IPS-NIHi11 (cell line): ENCODE results near the gene KPNA2.
A peak's percentile ranks its signal among the peaks of the same experiment; 100 is the strongest.
"Not testable (repeated sequence)": the region's sequence is repeated elsewhere in the genome, so short reads cannot be mapped to it uniquely, and the experiment has no call there.

ENCODE experiments used
- DNase-seq: peaks from one replicate; pipeline ENCODE4 v3.0.0; 2012; ENCODE audit warnings: mixed read lengths, low spot score

The KPNA2 gene

DNA sequence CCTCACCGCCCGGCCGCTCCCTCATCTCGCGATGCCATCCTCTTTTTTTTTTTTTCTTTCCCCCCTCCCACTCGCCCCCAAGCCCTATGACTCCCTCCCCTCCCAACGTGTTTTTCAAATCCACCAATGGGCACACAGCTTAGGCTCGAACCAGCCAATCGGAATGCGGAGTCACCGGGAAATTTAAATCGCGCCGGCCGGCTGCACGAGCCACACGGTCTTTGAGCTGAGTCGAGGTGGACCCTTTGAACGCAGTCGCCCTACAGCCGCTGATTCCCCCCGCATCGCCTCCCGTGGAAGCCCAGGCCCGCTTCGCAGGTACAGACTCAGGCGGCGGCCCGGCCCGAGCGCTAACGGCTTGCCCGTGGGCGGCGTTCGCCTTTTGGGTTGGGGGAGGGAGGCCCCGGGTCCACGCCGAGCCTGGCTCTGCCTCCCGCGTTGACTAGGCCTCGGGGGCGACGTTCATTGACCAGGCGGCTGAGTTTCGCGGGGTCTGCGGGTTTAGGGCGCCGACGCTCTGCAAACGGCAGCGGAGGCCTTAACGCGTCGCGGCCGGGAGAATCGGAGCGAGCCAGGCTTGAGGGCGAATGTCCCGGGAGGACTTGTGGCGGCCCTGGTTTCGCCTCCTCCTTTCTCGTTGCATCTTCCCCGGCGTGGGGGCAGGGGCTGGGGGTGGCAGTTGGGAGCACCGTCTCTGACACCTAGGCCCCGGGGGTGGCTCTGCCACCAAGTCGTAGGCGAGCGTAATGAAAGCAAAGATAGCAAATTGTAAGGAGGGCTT, at the start of gene KPNA2:
TSS of gene KPNA2 (plus strand) at position 213 of the 781 bp plus-strand sequence. CDS start 1,398 bp downstream, outside the sequence.
- DNase-seq = peak; percentile 93

DNA sequence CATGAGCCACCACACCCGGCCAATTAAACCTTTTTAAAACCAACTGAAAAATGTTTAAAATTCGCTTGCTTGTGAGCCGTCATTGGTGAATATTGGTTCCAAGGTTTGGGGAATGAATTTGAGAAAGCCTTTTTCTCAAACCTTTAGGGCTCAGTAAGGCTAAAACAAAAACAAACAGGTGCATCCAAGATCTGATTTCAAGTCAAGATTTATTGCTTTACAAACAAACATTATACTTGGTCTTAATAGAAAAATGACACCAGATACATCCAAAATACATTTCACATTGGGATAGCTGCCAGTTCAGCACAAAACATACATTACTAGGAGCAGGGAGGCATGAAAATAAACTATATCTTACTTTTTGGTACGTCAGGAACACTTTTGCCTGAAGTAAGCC, 44.6 kb upstream of the KPNA2 start:
- DNase-seq = no peak

DNA sequence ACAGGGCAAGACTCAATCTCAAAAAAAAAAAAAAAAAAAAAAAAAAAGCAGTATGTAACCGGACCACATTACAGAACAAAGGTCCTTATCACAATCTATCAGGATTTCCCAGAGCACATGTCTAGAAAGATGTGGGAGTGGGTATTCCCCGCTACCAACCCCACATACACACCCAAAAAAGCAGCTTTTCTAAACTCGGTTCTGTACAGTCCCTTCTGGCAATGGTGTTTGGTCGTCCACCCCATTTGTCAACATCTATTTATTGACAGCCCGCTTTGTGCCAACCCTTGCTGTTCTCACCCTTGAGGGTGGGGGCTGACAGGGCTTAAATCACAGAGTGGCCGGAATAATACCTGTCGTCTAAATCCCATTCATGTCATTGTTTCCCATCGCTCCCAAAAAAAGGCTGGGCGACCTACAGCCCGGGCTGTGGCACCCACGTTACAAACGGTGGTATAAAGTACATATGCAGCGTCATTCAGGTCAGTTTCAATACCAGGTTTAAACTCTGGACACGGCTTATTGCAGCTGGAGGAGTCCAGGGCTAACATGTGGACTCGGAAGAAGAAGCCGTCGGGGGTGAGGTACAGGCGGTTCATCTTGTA, 42.9 kb upstream of the KPNA2 start:
- DNase-seq = no peak

DNA sequence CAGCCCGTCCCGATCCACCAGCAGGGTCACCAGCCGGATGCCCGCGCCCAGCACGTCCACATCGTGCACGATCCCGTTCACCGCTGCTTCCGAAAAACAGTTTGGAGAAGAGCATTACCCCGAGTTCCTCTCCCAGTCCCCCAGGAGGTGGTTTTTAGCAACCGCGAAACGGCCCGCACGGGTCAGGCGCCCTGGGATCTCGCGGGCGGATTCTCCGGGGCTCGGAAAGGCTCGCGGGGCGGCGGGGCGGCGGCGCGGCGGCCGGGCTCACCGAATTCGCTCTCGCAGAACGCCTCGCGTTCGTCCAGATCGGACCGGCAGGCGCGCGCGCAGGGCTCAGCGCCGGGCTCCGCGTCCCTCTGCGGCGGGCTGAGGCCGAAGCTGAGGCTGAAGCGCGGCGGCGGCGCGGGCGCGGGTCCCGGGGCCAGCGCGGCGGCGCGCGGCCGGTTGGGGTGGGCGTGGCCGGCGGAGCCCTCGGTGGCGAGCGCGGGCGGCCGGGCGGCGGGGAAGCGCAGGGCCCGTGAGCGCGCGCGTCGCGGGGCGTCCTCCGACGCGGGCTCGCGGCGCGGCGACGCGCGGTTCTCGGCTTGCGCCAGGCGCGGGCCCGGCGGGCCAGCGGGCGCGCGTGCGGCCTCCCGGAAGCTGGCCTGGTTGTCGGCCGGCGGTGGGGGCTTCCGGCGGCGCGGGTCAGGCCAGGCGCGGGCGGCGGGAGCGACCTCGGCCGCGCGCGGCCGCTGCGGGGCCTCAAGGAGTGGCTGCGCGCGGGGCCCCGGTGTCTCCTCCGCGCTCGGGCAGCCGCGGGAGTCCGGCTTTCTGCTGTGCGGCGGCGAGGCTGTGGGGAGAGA, 42.2 kb upstream of the KPNA2 start:
- DNase-seq = peak; percentile 91

DNA sequence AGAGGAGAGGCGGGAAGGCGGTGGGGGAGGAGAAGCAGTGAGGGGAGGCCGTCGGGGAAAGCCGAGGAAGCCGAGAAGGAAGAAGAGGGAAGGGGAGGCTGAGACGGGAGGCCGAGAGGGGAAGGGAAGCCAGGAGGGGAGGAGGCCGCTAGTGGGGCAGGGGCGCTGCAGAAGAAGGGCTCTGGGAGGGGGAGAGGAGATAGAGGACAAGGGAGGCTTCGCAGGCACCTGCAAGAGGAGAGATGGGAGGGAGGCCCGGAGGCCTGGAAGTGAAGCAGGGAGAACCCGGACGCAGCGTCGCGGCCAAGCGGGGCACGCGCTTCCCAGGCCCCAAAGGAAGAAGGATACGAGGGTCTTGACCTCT, 41.6 kb upstream of the KPNA2 start:
- peak; percentile 31 for DNase-seq

DNA sequence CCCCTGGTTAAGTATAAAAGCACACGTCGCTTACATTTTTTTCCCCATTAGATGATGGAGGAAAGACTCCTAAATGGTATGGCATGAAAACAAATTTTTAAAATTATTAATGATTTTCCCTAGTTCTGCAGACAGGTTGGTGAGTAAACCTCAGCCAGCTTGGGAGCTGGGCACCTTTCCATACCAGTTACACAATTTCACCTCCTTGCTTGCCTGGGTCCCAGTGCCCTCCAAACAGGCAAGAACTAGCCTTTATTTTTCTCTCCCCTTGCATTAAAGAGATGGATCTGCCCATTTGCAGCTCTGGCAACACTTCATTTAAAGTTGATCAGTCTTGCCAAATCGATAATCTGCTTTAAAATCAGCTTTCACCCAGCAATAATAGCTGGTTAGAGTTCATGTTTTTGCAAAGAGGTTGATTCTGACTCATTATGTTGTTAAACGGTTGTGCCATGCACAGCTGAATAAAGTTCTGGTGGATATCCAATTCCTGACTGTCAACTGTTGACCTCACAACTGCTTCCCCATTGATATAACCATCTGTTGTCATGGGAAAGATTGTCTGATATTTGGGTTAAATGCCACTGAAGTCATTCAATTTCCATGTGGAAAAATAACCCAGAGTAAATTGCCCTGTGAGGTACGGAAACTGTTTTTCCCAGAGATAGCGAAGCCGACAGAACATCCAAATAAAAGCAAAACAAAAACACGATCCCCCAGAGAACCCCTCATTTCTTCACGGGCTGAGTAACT, 40.5 kb upstream of the KPNA2 start:
- DNase-seq = no peak

DNA sequence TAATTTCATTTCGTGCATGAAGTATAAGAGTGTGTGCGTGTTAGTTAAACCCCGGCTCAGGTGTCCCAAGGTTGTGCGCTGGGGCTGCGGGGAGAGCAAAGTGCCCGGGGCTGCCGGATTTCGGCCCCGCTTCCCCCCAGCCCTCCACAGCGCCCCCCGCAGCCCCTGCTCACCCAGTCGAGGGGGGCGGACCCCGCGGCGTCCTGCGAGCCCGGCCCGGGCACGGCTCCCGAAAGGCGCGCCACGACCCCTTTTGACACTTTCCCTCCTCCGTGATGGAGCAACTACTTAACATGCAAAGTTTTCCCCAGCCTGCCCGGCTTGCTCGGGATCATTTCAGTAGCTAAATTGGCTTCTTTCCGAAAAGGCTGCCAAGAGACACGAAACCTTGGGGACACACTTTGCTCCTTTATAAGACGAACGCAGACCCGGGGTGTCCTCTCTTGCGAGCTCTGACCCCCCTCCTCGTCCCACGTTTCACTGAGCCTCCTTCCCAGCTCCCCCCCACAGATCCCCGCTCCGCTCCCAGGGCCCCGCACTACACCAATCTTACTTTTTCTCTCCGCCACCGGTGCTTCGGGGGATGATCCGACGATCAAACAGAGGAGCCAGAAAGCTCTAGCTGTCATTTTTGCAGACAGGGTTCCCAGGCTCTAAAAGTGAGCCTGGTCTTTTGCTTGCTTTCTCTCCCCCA, 39.8 kb upstream of the KPNA2 start:
- peak; percentile 53 for DNase-seq

DNA sequence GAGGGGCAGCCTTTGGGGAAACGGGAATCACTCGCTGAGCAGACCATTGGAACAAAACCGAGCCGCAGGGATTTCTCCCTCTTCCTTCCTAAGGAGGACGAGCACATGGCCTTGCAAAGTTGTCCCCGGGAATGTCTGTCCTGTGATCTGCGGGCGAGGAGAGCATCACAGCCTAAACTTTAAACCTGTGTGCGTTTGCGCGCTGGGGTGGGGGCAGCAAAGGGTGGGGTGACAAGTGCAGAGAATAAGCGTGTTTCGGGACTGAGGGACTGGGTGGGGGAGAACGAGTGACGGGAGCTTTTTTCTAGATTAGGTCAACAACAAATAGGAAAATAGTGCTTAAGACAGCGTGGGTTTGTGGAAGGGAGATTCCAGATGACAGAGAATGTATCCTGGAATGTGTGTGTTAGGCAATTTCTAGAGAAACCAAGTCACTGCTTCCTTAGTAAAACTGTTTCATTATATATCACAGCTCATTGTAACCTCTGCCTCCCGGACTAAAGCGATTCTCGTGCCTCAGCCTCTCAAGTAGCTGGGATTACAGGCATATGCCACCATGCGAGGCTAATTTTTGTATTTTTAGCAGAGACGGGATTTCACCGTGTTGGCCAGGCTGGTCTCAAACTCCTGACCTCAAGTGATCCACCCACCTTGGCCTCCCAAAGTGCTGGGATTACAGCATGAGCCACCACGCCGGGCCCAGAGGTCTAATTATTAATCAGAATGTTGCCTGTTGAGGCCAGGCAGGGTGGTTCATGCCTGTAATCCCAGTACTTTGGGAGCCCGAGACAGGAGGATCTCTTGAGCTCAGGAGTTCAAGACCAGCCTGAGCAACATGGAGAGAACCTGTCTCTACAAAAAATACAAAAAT, 39.0 kb upstream of the KPNA2 start, which contains the start of gene C17orf58:
TSS of gene C17orf58 (minus strand) at position 169 of the 871 bp plus-strand sequence. CDS start 271 bp downstream, outside the sequence.
- not testable (repeated sequence) for DNase-seq

DNA sequence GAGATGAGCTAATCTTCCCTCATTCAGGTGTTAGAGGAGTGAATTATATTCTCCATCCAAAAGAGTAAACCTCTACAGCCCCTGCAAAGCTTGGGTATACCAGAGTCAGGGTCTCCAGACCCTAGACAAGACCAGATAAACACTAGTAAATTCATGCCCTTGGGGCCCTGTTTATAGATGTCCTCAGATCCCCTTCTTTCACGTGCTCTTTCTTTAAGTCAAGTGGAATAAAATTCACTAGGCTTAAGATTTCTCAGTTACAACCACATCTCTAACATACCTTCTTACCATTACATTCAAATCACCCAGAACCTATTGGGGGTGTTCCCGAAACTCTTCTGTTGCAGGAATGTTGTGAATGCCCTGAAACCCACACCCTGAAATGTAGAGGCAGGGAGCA, 37.1 kb upstream of the KPNA2 start:
- no peak for DNase-seq

DNA sequence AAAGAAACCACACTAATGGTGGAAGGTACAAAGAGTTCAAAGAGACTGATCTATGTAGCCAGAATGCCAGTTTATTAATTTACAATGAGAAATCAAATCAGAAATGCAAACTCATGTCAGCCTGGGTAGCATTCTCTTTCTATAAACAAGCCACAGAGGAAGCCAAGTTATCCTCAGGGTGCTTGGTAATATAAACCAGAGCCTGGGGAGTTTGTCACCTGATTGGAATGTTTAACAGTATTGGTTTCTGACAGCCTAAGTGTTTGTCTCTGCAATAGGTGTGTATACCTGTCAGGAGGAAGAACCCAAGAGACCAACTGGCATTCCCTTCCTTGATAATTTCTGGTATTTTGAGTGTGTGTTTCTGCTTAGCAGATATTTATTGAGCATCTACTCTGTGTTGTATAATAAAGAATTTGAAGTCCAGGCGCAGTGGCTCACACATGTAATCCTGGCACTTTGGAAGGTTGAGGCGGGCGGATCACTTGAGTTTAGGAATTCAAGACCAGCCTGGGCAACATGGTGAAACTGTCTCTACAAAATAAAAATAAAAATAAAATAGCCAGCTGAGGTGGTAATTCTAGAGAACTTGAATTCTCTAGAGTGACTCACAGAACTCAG, 36.1 kb upstream of the KPNA2 start:
- peak; percentile 10 for DNase-seq

DNA sequence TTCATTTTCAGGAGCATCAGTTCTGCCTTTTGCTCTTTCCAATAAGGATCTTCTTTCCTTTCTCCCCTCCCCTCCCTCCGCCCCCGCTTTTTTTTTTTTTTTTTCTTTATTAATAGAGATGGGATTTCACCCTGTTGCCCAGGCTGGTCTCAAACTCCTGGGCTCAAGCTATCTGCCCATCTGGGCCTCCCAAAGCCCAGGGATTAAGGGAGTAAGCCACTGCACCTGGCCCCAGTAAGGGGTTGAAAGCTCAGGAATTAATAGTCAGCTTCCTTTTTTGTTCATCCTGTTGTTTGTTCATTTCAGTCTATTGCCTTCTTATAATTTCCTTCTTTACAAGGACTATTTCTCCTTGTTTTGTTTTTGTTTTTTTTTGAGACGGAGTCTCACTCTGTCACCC, 31.3 kb upstream of the KPNA2 start:
- no peak for DNase-seq

DNA sequence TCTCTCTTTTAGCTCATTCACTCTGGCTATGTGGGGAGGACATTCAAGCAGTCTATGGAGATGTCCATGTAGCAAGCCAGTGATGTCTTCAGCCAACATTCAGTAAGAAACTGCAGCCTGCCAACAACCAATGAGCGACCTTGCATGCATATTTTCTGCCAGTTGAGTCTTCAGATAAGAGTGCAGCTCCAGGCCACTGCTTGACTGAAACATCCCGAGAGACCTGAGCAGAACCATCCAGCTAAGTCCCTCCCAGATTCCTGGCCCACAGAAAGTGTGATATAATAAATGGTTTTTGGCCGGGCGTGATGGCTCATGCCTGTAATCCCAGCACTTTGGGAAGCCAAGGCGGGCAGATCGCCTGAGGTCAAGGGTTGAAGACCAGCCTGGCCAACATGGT, 28.7 kb upstream of the KPNA2 start:
- no peak for DNase-seq

DNA sequence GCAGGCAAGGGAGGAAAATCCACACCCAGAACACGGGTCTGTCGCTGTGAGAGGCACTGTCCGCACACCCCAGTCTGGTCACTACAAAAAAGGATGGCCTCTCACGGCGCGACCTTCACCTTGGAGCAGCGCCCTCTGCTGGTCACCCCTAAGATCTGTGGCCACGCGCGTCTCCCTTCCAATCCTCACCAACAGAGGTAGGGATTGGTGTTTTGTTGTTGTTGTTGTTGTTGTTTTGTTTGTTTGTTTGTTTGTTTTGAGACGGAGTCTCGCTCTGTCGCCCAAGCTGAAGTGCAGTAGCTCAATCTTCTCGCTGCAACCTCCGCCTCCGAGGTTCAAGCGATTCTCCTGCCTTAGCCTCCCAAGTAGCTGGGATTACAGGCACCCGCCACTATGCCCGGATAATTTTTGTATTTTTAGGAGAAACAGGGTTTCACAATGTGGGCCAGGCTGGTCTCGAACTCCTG, 24.3 kb upstream of the KPNA2 start:
- DNase-seq = peak; percentile 70

DNA sequence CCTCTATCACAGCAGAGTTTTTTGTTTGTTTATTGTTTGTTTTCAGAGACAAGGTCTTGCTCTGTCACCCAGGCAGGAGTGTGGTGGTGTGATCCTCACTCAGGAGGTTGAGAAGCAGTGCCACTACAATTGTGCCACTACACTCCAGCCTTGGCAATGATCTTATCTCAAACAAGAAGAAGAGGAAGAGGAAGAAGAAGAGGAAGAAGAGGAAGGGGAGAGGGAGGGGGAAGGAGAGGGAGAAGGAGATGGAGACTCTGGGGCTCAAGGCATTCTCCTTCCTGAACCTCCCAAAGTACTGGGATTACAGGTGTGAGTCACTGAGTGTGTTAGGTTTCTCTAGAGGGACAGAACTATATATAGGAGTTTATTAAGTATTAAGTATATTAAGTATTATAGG, 22.1 kb upstream of the KPNA2 start:
- DNase-seq = no peak

DNA sequence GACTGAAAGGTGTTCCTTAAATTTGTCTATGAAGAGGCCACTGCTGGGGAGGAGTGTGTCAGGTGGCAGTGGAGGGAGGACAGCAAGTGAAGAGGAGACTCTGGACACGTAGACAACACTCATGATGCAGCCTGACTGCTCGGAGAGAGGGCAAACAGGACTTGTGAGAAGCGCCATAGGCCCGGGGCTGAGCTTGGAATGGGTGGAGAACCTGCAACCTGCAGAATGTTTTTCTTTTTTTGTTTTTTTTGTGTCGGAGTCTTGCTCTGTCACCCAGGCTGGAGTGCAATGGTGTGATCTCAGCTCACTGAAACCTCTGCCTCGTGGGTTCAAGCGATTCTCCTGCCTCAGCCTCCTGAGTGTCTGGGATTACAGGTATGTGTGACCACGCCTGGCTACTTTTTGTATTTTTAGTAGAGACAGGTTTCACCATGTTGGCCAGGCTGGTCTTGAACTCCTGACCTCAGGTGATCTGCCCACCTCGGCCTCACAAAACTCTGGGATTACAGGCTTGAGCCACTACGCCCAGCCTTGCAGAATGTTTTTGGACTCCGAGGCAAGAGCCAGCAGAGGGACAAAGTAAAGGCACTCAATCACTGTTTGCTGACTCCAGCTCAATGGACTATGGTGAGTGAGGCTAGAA, 20.3 kb upstream of the KPNA2 start:
- no peak for DNase-seq

DNA sequence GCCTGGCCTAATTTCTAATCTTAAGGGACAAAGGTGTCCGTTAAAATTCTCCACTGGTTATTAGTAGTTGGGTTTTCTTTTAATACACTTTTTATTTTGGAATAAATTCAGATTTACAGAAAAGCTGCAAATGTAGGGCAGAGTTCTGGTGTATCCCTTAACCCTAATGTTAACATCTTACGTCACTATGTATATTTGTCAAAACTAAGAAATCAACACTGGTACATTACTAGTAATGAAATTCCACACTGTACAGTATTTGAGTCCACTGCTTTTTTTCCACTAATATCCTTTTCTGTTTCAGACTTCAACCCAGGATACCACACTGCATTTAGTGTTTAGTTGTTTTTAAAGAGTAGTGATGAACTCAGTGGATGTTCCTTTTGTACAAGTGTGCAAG, 18.7 kb upstream of the KPNA2 start:
- DNase-seq = no peak

DNA sequence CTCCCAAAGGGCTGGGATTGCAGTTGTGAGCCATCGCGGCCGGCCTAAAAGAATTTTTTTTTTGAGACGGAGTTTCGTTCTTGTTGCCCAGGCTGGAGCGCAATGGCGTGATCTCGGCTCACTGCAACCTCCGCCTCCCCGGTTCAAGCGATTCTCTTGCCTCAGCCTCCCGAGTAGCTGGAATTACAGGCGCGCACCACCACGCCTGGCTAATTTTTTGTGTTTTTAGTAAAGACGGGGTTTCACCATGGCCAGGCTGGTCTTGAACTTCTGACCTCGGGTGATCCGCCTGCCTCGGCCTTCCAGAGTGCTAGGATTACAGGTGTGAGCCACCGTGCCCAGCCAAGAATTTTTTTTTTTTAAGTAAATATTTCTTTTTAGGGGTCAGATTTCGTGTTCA, 17.0 kb upstream of the KPNA2 start:
- not testable (repeated sequence) for DNase-seq

DNA sequence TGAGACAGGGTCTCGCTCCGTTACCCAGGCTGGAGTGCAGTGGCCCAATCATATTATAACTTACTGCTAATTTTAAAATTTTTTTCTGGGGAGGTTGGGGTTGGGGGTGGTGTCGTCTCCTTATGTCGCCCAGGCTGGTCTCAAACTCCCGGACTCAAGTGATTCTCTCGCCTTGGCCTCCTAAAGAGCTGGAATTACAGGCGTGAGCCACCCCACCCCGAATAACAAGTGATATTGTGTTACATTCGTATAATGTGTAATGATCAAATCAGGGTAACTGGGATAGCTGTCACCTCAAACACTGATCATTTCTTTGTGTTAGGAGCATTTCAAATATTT, 16.2 kb upstream of the KPNA2 start:
- DNase-seq = no peak

DNA sequence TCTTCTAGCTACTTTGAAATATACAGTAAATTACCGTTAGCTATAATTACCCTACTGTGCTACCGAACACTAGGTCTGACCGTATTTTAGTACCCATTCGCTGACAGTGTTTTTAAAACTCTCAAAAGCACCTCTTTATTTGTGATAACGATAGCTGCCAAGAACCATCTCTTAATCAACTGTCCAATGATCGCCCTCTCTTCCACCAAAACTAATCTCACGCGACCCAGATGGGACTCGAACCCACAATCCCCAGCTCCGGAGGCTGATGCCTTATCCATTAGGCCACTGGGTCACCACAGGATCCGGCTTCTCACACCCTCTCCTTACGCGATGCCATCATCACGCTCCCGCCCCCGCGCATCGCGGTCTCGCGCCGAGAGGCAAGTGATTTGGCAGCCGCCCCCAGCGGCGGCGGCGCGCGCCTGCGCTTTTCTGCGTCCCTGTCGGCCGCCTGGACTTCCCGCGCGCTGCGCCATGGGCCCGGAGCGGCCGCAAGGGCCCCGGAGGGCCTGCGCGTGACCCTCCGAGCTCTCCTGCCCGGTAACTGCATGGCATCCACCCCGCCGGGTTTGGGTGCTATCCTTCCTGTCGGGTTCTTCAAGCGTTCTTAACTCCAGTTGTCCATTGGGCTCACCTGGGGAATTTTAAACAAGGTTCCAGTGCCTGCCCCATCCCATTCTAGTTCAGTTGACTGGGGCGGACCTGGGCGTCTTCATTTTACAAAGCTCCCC, 15.7 kb upstream of the KPNA2 start:
- DNase-seq = peak; percentile 95
